Forelimb muscle (tissue), 1 donor: ENCODE measurements around the gene ACOX3. TPM values are rescaled to one million over a fixed set of nuclear protein-coding genes. Genes with fewer than 3 reads are reported as not detected.
A peak's percentile ranks its signal among the peaks of the same experiment; 100 is the strongest.

Experiments used
- DNase-seq: peaks from one replicate; pipeline ENCODE4 v3.0.0-alpha.2; 2013; ENCODE audit warnings: low read depth
- polyA plus RNA-seq: library from polyadenylated mRNA; unstranded; fragments of 120-200 nt; gene quantifications from one replicate; pipeline ENCODE4 v1.2.1, GENCODE V29; 2013; ENCODE audit not compliant: insufficient read length

ACOX3 gene
- polyA plus RNA-seq, 1 donor: 11.7 TPM

- DNase-seq: no peak
Observed at GRCh38 chr4:8468746-8469535, 28.4 kb upstream of the ACOX3 start.

DNA sequence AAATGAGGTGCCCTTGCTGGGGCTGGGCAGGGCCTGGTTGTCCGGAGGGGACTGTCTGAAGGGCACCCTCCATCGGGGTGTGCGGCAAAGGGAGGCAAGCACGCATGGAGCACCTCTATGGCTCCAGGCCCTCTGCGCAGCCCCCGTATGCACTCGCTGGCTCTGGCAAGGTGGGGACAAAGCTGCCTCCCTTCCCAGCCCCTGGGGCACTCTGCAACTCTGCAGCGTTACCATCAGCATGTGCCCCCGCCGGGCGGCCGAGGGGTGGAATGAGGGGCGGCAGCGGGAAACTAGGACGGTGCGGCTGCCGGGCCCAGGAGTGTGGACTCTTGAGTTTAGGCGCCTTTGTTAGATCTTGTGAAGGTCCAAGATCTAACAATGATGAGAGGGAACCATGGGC is 26.5 kb upstream of the ACOX3 start:
- no peak for DNase-seq

- no peak for DNase-seq
Observed at GRCh38 chr4:8465615-8466611, 25.4 kb upstream of the ACOX3 start.

GRCh38 chr4:8464381-8464780 is 23.9 kb upstream of the ACOX3 start:
- DNase-seq: no peak

GRCh38 chr4:8463811-8464210 is 23.3 kb upstream of the ACOX3 start:
- DNase-seq: no peak

GRCh38 chr4:8461616-8462015 is 21.1 kb upstream of the ACOX3 start:
- DNase-seq: no peak

GRCh38 chr4:8461086-8461485 is 20.6 kb upstream of the ACOX3 start:
- no peak for DNase-seq

GRCh38 chr4:8459867-8460445 is 19.4 kb upstream of the ACOX3 start:
- no peak for DNase-seq

DNA sequence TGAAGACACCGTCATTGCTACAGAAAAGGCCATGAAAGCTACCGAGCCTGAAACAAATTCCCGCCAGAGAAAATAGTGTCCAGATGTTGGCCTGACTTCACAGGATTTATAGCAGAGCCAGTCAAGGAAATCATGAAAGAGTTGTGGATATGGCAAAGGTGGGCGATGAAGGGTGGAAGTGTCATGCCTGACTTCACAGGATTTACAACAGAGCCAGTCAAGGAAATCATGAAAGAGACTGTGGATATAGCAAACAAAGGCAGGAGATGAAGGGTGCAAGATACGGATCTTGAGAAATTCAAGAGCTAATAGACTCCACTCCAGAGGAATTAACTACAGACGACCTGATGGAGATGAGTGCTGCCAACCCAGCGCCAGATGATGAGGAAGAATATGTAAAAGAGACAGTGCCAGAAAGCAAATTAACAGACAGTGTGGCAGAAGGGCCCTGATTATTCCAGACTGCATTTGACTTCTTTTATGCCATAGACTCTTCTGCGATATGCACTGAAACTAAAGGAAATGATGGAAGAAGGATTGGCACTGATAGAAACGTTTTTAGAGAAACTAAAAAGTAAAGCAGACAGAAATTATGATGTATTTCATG is 17.2 kb upstream of the ACOX3 start:
- DNase-seq: no peak

DNA sequence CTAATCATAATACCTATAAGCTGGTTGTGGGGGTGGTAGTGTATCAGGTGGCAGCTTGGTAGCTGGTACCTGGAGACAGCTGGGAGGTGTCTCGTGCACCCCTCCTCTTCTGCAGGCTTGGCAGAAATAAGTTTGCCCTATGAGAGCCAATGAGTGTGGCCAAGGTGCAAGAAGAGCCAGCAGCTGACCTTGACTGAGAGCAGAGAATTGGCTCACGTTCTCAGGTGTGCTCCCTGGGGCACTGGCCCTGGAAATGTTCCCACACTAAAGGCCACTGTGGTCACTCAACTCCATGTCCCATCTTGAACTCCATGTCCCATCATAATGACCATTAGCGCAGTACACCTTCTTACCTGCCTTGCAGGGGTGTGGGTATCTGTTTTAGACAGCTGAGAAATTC is 13.4 kb upstream of the ACOX3 start:
- no peak for DNase-seq

GRCh38 chr4:8451440-8452182 is 11.1 kb upstream of the ACOX3 start:
- DNase-seq: no peak

DNA sequence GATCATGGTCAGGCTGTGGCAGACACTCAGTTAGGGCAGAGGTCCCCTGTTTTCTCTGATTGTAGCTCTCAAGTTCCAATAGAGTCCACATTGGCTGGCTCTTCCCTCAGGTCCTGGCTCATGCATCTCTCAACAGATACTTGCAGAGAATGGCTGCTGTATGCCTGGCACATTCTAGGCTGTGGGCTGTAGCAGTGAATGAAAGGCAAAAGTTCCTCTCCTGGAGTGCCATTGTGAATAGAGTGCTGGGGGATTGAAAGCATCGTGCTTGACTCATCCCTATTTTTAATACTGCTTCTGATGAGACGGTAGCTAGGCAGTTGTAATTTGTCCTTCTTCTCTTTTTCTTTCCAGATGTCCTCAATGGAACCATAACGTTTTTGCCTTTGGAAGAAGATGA is 5.6 kb upstream of the ACOX3 start:
- no peak for DNase-seq

DNA sequence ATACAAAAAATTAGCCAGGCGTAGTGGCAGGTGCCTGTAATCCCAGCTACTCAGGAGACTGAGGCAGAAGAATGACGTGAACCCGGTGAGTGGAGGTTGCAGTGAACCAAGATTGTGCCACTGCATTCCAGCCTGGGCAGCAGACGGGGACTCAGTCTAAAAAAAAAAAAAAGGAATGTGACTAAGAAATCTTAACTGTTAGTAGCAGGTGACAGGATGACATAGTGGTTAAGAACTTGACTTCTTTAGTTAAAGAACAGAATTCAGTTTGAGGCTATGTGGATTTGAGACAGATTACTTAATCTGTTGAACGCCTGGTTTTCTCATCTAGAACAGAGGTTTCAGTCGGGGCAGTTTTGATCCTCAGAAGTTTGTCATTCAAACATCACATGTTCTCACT is 3.3 kb upstream of the ACOX3 start:
- DNase-seq: no peak

DNA sequence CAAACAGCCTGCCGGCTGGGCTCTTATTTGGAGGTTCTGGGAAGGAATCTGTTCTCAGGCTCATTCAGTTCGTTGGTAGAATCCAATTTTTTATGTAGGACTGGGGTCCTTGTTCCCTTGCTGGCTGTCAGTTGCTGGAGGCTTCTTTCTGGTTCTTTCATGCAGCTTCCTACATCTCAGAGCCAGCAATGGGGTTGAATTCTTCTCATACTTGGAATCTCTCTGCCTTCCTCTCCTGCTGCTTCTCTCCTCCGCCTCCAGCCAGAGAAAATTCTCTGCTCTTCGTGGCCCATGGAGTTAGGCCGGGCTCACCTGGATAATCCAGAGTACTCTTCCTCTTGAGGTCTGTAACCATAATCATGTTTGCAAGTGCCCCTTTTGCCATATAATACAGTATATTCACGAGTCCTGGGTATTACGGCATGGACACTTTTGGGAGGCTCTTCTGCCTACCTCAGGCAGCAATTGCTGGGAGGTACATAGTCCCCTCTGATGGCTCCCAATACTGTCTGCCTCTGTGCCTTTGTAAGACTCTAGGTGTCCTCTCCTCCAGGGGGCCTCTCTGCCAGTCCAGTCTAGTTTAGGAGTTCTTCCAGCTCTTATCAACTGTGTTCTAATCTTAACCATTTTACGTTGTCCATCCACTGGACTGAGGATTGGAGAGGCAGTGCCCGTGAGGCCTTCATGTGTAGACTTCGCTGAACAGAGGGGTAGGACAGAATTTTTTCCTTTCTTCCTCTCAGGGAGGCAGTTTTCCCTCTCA is 2.3 kb upstream of the ACOX3 start:
- DNase-seq: no peak

GRCh38 chr4:8441499-8442091 is 1.1 kb upstream of the ACOX3 start:
- DNase-seq: no peak

- peak; percentile 43 for DNase-seq
Observed at GRCh38 chr4:8439914-8440491, 520 bp downstream of the ACOX3 start.

DNA sequence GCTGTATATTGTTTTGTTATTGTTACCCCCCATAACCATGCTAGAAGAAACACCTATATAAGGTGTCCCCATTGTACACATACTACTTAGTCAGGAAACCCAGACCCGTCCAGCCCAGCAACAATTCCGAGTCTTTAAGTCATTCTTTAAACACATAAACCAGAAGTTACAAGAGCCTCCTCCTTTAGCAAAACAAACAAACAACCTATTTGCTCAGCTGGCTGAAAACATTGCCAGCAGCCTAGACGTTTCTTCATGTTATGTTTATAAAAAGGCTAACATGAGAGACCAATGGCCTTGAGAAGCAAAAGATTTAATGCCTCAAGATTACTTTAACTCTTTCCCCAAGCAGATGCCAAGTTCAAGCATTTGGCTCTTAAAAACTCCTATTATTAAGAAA is 1.4 kb downstream of the ACOX3 start:
- DNase-seq: no peak

- DNase-seq: no peak
Observed at GRCh38 chr4:8438743-8439142, 1.8 kb downstream of the ACOX3 start.

- no peak for DNase-seq
Observed at GRCh38 chr4:8437281-8437680, 3.2 kb downstream of the ACOX3 start.

GRCh38 chr4:8435656-8436121 is 4.8 kb downstream of the ACOX3 start:
- no peak for DNase-seq
